Activated T-cell treated with anti-CD3 and anti-CD28 coated beads, Interleukin-2, amount 50 U/mL, for 72 hours (primary cell): Measurements from ENCODE around the gene COMMD10. TPM values are rescaled to one million over a fixed set of nuclear protein-coding genes. Genes with fewer than 3 reads are reported as not detected.

Source experiments
- ATAC-seq, 2 donors: fragments of 150-1000 bp; cut with Tn5 transposase; replicated peaks in 1 of 2; 2 replicates each; pipeline ENCODE4 v1.10.0; 2021; ENCODE audit warnings: moderate library complexity in 2 of 2, mild to moderate bottlenecking in 1 of 2
- DNase-seq, 2 donors: peaks; one replicate each; pipeline ENCODE4 v3.0.0; 2021 to 2022; ENCODE audit warnings: mixed read lengths in 1 of 2
- H3K27ac Mint-ChIP-seq: one replicate; pipeline ENCODE4 v1.8.0; 2022; ENCODE audit warnings: mild to moderate bottlenecking, moderate library complexity, mixed read lengths
- H3K27me3 Mint-ChIP-seq: one replicate; pipeline ENCODE4 v1.8.0; 2022; ENCODE audit warnings: low read depth, mixed read lengths
- H3K36me3 Mint-ChIP-seq, 2 donors: one replicate each; pipeline ENCODE4 v1.8.0; 2022; ENCODE audit warnings: mixed read lengths in 2 of 2, mild to moderate bottlenecking in 1 of 2; ENCODE audit not compliant: insufficient read depth in 2 of 2
- H3K4me1 Mint-ChIP-seq: one replicate; pipeline ENCODE4 v1.8.0; 2022; ENCODE audit warnings: low read depth, mixed read lengths
- H3K4me3 Mint-ChIP-seq, 2 donors: one replicate each; pipeline ENCODE4 v1.8.0; 2022; ENCODE audit warnings: mild to moderate bottlenecking in 2 of 2, mixed read lengths in 2 of 2, moderate library complexity in 2 of 2
- H3K9me3 Mint-ChIP-seq, 2 donors: one replicate each; pipeline ENCODE4 v1.8.0; 2022; ENCODE audit warnings: mixed read lengths in 2 of 2
- total RNA-seq, 2 donors: library from RNA; stranded (reverse); gene quantifications; one replicate each; pipeline ENCODE4 v1.2.3, GENCODE V29; 2022

Gene COMMD10
- total RNA-seq, 2 donors from 2014 or later: 21.9 to 22.9 TPM

DNA sequence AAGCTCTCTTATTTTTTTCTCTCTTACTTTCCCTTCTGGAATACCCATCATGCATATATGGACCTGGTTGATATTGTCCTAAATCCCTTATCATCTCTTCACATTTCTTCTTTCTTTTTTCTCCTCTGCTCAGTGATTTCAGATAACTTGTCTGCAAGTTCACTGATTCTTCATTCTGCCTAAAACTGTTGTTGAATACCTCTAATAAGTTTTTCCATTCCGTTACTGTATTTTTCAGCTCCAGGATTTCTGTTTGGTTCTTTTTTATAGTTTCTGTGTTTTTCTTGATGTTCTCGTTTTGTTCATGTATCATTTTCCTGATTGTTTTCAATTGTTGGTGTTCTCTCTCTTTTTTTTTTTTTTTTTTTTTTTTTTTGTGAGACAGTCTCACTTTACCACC is 203.7 kb downstream of the COMMD10 start:
- H3K4me1 Mint-ChIP-seq: no peaks in the 10 kb centered on the region
- no peaks in the 10 kb centered on the region for H3K27me3 Mint-ChIP-seq
- ATAC-seq: no peak

DNA sequence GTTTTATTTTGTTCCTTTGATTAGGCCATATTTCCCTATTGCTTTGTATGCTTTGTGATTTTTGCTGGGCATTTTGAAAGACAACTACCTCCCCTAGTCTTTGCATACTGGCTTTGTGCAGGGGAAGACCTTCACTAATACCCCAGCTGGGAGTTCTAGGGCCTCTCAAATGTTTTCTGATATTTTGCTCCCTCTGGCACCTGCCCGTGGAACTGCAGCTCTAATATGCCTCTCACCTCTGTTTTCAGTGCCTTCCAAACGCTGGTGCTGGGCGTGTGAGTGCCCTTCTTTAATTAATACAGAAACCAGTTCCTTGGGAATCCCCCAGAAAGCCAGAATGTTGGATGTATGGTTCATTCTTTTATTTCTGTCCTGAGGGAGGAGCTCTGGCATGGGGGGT is 204.5 kb downstream of the COMMD10 start:
- DNase-seq (no peak), ATAC-seq (no peak)
- Mint-ChIP-seq H3K36me3 (peaks cover 22 to 32% of the 10 kb centered on the region in 2 donors), H3K9me3 (peaks cover 14 to 15% of the 10 kb centered on the region in 2 donors), H3K27me3 (no peaks in the 10 kb centered on the region), H3K27ac (no peak overlapping the region), H3K4me1 (no peaks in the 10 kb centered on the region), H3K4me3 (no peak overlapping the region)

More for the DNA sequence above, 203.7 kb downstream of the COMMD10 start:
- Mint-ChIP-seq H3K36me3 (peaks cover 22 to 32% of the 10 kb centered on the region in 2 donors), H3K9me3 (peaks cover 14 to 15% of the 10 kb centered on the region in 2 donors), H3K4me3 (no peak overlapping the region), H3K27ac (peak overlapping the region; percentile 68)
- DNase-seq: no peak

DNA sequence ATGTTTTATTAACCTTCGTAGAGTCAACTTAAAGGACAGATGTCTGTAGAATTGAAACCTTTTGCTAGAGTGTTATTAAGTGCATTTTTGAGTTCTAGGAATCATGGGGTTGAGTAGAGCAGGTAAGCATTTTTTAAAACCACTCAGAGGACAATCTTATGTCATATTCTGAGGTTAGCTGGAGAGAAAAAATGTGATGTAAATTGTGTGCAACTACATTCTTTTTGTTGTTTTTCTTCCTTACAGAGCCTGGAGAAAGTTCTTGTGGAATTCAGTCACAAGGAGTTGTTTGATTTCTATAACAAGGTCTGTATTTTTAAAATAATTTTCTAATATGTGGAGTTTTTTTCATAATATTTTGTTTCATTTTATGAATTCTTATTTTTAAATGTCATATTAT is 206.4 kb downstream of the COMMD10 start:
- H3K9me3 Mint-ChIP-seq: peaks cover 15 to 19% of the 10 kb centered on the region in 2 donors
- no peak overlapping the region for H3K4me3 Mint-ChIP-seq
- H3K4me1 Mint-ChIP-seq: no peaks in the 10 kb centered on the region
- peaks cover 25 to 34% of the 10 kb centered on the region in 2 donors for H3K36me3 Mint-ChIP-seq
- H3K27ac Mint-ChIP-seq: no peak overlapping the region
- ATAC-seq: no peak
- H3K27me3 Mint-ChIP-seq: no peaks in the 10 kb centered on the region
- DNase-seq: no peak

DNA sequence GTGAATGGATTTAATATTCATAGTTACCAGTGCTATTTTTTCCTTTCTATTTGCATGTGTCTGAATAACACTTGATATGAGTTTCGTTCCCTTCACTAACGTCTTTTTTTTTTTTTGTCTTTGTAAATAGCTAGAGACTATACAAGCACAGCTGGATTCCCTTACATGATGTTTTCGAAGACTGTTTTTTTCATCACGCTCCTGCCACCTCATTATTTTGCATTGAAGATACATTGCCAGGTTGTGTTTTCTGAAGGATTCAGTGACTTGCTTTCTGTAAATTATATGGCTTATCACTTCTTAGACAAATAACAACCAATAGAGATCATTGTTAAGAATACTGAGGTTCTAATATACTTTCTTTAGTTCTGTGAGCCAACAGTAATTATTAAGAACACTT is 207.5 kb downstream of the COMMD10 start:
- DNase-seq (no peak), ATAC-seq (no peak)
- Mint-ChIP-seq H3K9me3 (peaks cover 16 to 21% of the 10 kb centered on the region in 2 donors), H3K4me1 (no peaks in the 10 kb centered on the region), H3K27ac (no peak overlapping the region), H3K4me3 (no peak overlapping the region), H3K27me3 (no peaks in the 10 kb centered on the region), H3K36me3 (peaks cover 24 to 38% of the 10 kb centered on the region in 2 donors)

DNA sequence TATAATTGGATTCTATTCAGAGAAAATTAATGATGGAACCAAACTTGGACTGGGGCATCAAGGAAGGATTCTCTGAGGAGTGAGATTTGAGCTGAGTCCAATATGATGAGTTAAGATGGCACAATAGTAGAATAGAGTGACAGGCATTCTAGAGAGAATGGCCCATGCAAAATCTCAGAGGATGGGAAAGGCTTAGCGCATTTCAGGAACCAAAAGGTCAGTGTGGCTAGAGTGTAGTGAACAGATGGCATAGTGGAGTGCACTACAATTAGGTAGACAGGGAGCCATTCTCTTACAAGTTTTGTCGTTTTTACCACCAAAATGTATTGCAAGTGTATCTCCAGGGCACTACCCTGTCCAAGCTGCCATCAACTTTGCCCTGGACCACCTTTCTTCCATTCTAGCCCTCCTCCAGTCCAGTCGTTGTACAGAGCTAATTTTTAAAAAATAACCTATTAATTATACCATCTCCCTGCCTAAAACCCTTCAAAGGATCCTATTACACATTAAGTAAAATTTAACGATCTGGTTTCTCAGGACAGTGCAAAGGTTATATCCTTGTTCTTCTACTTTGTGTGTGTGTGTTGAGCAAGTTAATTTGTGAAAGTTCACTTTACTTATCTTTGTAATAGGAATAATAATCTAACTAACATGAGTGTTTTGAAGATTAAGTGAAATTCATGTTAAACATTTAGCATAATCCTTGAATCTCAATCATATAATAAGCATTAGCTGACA is 211.7 kb downstream of the COMMD10 start:
- no peak for DNase-seq
- no peak overlapping the region for H3K4me3 Mint-ChIP-seq
- peaks cover 6 to 13% of the 10 kb centered on the region in 2 donors for H3K9me3 Mint-ChIP-seq
- no peak for ATAC-seq
- H3K27me3 Mint-ChIP-seq: no peaks in the 10 kb centered on the region
- peaks cover 23 to 33% of the 10 kb centered on the region in 2 donors for H3K36me3 Mint-ChIP-seq
- no peaks in the 10 kb centered on the region for H3K4me1 Mint-ChIP-seq
- H3K27ac Mint-ChIP-seq: no peak overlapping the region

DNA sequence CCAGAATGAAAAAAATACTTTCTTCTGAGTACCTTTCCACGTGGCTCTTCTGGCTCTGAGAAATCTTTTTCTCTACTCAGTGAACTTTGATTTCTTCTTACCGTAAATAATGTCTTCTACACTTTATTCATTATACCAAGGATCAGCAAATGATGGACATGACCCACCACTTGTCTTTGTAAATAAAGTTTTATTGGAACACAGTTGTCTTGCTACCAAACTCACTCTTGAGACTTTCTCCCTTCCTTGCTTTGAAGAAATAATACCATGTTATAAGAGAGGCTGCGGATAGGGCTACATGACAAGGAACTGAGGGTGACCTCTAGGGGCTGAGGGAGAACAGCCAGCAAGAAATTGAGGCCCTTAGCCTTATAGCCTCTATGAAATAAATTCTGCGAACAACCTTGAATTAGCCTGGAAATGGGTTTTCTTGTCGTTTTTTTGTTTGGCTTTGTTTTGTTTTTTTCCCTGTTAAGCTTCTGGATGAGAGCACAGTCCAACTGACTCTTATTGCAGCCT is 212.5 kb downstream of the COMMD10 start:
- H3K27ac Mint-ChIP-seq: no peak overlapping the region
- no peak overlapping the region for H3K4me3 Mint-ChIP-seq
- no peaks in the 10 kb centered on the region for H3K4me1 Mint-ChIP-seq
- peaks cover 27 to 35% of the 10 kb centered on the region in 2 donors for H3K36me3 Mint-ChIP-seq
- H3K9me3 Mint-ChIP-seq: peaks cover 6 to 13% of the 10 kb centered on the region in 2 donors
- H3K27me3 Mint-ChIP-seq: no peaks in the 10 kb centered on the region
- no peak for ATAC-seq
- no peak for DNase-seq

DNA sequence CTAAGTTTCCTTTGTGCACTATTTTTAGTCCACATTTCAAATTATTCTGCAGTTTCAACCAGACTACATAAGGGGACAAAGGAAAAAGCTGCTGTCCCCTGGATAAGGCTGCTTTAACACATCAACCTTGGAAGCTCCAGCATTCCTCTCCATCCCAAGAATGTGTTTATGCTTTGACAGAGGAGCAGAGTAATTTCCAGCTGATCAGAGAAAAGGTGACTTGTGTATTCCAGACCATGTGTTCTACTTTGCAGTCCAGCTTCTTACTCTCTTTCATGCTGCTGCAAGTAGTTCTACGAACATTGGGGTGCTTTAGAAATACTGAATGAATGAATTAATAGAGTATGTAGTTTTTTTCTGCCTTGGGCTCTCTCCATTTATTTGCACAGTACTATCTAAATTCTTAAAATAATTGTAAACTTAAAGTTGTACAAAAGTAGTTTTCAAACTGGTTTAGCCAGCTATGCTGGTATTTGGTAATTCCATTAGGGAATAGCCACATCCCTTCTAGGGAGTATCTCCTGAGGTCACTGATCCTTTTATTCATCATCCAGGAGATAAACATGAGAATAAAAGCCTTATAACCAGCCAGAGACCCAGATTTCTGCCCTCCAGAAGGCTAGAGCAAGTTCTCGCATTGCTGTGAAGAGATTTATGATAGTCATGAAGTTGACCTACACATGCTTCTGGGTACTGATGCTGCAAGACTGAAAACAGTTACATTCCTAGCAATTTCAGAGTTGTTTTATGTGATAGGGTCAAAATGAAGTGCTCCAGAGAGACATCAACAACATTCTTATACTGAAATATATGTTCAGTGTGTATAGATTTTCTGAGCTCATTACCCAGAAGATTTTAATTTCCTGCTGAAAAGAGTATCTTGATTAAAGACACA is 215.2 kb downstream of the COMMD10 start:
- Mint-ChIP-seq H3K36me3 (peaks cover 38 to 48% of the 10 kb centered on the region in 2 donors), H3K4me1 (no peaks in the 10 kb centered on the region), H3K27me3 (no peaks in the 10 kb centered on the region), H3K9me3 (peaks cover 10 to 16% of the 10 kb centered on the region in 2 donors), H3K27ac (no peak overlapping the region), H3K4me3 (no peak overlapping the region)
- ATAC-seq: no peak
- DNase-seq: no peak

DNA sequence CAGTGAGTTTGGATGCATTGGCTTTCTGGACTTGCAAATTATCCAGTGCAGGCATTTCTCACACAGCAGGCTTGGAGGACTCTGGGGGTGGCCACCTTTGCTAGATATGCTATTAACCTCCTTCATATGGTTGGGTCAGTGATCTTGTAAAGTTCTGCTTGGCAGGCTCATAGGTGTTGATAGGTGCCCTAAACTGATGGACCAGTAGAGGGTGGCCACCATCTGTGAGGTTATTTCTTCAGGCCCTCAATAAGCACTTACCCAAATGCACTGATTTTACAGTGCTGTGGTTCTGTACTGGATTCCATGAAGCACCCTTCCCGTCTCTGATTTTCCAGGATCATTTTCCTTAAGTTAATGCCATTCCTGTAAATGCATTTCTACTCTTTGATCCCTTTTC is 216.3 kb downstream of the COMMD10 start:
- no peaks in the 10 kb centered on the region for H3K27me3 Mint-ChIP-seq
- ATAC-seq (no peak), DNase-seq (no peak)
- H3K27ac Mint-ChIP-seq: no peak overlapping the region
- H3K9me3 Mint-ChIP-seq: peaks cover 14 to 16% of the 10 kb centered on the region in 2 donors
- H3K36me3 Mint-ChIP-seq: peaks cover 45 to 57% of the 10 kb centered on the region in 2 donors
- H3K4me3 Mint-ChIP-seq: no peak overlapping the region
- no peaks in the 10 kb centered on the region for H3K4me1 Mint-ChIP-seq

DNA sequence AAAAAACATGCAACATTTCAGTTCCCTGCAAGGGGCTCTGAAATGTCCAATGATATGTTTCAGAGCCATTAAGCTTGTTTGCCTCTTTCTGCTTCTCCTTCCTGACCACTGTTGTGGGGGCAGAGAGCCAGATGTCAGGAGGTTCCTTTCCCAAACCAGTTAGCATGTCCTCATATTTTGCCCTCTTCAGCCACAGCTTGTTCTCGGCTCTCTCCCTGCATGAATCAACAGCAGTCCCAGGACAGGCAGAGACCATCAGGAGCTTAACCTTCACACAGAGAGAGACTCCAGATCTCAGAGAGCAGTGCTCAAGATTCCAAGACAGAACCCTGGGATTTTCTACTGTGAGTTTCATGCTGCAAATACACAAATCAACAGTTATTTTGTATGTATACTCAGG is 218.5 kb downstream of the COMMD10 start:
- H3K27me3 Mint-ChIP-seq: no peaks in the 10 kb centered on the region
- peaks cover 8 to 22% of the 10 kb centered on the region in 2 donors for H3K9me3 Mint-ChIP-seq
- H3K4me3 Mint-ChIP-seq: no peak overlapping the region
- H3K4me1 Mint-ChIP-seq: no peaks in the 10 kb centered on the region
- peaks cover 41 to 50% of the 10 kb centered on the region in 2 donors for H3K36me3 Mint-ChIP-seq
- no peak for DNase-seq
- ATAC-seq: no peak
- H3K27ac Mint-ChIP-seq: no peak overlapping the region

DNA sequence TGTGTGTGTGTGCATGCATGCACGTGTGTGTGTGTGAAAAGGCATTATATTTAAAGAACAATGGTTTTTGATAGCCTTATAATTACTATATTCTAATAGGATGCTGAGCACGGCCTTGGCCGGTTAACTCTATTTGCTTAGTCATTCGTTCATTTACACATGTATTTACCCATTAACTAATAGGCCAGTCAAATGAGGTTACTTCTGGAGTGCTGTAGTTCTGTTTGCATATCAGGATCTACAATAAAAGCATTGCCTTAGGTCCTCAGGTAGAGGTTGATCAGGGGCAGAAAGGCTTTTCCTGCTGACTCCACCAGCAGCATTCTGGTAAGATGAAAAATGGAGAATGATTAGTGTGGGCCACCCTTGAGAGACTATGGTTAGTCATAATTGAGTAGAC is 219.0 kb downstream of the COMMD10 start:
- DNase-seq (no peak), ATAC-seq (no peak)
- Mint-ChIP-seq H3K9me3 (peaks cover 8 to 22% of the 10 kb centered on the region in 2 donors), H3K27me3 (no peaks in the 10 kb centered on the region), H3K4me3 (no peak overlapping the region), H3K4me1 (no peaks in the 10 kb centered on the region), H3K27ac (no peak overlapping the region), H3K36me3 (peaks cover 41 to 50% of the 10 kb centered on the region in 2 donors)

DNA sequence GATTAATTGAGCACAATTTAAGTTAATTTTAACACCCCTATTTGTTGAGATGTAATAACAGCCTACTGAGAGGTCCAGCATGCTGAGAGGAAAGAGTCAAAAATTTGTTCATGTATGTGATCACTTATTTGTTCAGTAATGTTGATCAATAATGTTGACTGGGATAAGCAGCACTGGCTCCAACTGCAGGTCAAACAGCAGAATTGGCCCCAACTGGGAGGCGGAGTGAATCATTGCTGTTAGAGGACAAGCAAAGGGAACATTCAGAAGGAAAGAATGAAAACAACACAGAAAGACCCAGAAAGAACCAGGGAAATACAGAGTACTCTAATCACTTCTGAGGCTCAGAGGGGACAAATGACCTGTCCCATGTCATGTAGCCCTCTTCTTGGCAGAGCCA is 221.1 kb downstream of the COMMD10 start:
- DNase-seq (no peak), ATAC-seq (no peak)
- H3K27me3 Mint-ChIP-seq: no peaks in the 10 kb centered on the region
- no peak overlapping the region for H3K4me3 Mint-ChIP-seq
- no peaks in the 10 kb centered on the region for H3K4me1 Mint-ChIP-seq
- peaks cover 45 to 50% of the 10 kb centered on the region in 2 donors for H3K36me3 Mint-ChIP-seq
- H3K9me3 Mint-ChIP-seq: peaks cover 8 to 27% of the 10 kb centered on the region in 2 donors
- no peak overlapping the region for H3K27ac Mint-ChIP-seq

DNA sequence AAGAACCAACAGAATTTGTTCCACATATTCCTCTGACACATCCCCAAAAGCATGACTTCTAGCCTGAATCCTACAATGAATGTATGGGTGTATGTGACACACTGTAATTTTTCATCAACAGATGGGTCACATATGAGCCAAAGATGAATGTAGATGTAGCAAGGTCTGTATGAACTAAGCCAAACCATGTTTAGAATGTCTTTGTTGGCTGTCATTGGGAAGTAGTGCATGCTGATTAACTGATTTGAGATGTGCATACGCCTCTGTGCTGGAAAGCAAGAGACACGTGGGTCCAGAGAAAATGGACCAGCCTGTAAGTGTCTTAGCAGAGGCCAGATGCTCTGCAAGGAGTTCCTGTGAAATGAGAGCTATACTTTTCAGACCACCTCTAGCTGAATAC is 222.0 kb downstream of the COMMD10 start:
- no peak for DNase-seq
- Mint-ChIP-seq H3K36me3 (peaks cover 47 to 58% of the 10 kb centered on the region in 2 donors), H3K4me1 (peaks cover under 1% of the 10 kb centered on the region), H3K27me3 (no peaks in the 10 kb centered on the region), H3K9me3 (peaks cover 11 to 30% of the 10 kb centered on the region in 2 donors), H3K4me3 (no peak overlapping the region), H3K27ac (no peak overlapping the region)
- ATAC-seq: no peak

DNA sequence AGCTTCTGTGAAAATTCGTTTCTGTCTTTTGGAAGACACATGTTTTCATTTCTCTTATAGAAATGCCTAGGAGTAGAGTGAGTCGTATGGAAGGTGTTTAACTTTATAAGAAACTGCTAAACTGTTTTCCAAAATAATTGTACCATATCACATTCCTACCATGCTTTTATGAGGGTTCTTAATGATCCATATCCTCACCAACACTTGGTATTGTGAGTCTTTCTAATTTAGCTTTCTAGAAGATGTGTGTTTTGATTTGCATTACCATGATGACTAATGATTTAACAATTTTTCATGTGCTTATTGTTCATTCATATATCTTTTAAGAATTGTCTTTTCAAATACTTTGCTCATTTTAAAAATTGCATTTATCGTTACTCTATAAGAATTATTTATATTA is 223.6 kb downstream of the COMMD10 start:
- Mint-ChIP-seq H3K4me1 (peaks cover 16% of the 10 kb centered on the region), H3K27ac (no peak overlapping the region), H3K27me3 (no peaks in the 10 kb centered on the region), H3K36me3 (peaks cover 46 to 62% of the 10 kb centered on the region in 2 donors), H3K4me3 (no peak overlapping the region), H3K9me3 (peaks cover 11 to 30% of the 10 kb centered on the region in 2 donors)
- ATAC-seq: no peak
- DNase-seq: no peak
